MCF 10A (cell line): Measurements from ENCODE around the gene PARM1. TPM values are rescaled to one million over a fixed set of nuclear protein-coding genes. Genes with fewer than 3 reads are reported as not detected.

Experiments used
- BruUV-seq: library from RNA; stranded (reverse); fragments of 400-500 nt; replicated peaks from 2 replicates; lab custom pipeline; 2021; lab: Mats Ljungman, UMichigan
- CTCF ChIA-PET: fragments of 300-600 bp; sonication (Branson Sonifier 250); formaldehyde crosslinking; extraction: SDS; loops from one replicate; lab custom pipeline; 2021; ENCODE audit warnings: antibody characterized with exemption, inconsistent platforms; lab: Yijun Ruan, JAX
- POLR2A ChIA-PET: fragments of 300-600, 350-650 bp; sonication (Branson Sonifier 250); formaldehyde crosslinking; extraction: SDS; loops from one replicate; lab custom pipeline; 2020; ENCODE audit warnings: antibody characterized with exemption, inconsistent platforms; lab: Yijun Ruan, JAX
- DNase-seq: peaks from one replicate; pipeline ENCODE4 v3.0.0-alpha.2; 2018; ENCODE audit not compliant: unreplicated experiment
- H3K27ac Mint-ChIP-seq: one replicate; pipeline ENCODE4 v1.8.0; 2022; ENCODE audit warnings: mild to moderate bottlenecking, low read depth, mixed read lengths; ENCODE audit not compliant: unreplicated experiment
- H3K27me3 Mint-ChIP-seq: one replicate; pipeline ENCODE4 v1.8.0; 2022; ENCODE audit warnings: mixed read lengths; ENCODE audit not compliant: insufficient read depth, unreplicated experiment
- H3K36me3 Mint-ChIP-seq: one replicate; pipeline ENCODE4 v1.8.0; 2022; ENCODE audit warnings: mild to moderate bottlenecking, moderate library complexity, mixed read lengths; ENCODE audit not compliant: insufficient read depth, unreplicated experiment
- H3K4me1 Mint-ChIP-seq: one replicate; pipeline ENCODE4 v1.8.0; 2022; ENCODE audit warnings: mixed read lengths; ENCODE audit not compliant: insufficient read depth, unreplicated experiment
- H3K4me3 Mint-ChIP-seq: one replicate; pipeline ENCODE4 v1.8.0; 2022; ENCODE audit warnings: mild to moderate bottlenecking, moderate library complexity, mixed read lengths; ENCODE audit not compliant: unreplicated experiment
- H3K9me3 Mint-ChIP-seq: one replicate; pipeline ENCODE4 v1.8.0; 2022; ENCODE audit warnings: mixed read lengths; ENCODE audit not compliant: unreplicated experiment
- intact Hi-C: fragments of 100-400 bp; cut with micrococcal nuclease; formaldehyde crosslinking; loops from 2 replicates; pipeline ENCODE4 v1.14.1; 2022
- total RNA-seq: library from RNA; stranded (reverse); gene quantifications from 2 replicates; pipeline ENCODE4 v1.2.3, GENCODE V29; 2022
- TF ChIP-seq, protein P1 (sequence below): fragments of 200-600 bp; IDR thresholded peaks from one replicate; pipeline ENCODE4 v1.8.0; 2022; ENCODE audit warnings: antibody characterized with exemption, mild to moderate bottlenecking; ENCODE audit not compliant: unreplicated experiment

Gene PARM1
- total RNA-seq, 1 experiment from 2014 or later, result 0.58 TPM

GRCh38 chr4:74967324-74967723, 34.4 kb downstream of the PARM1 start:
- TF ChIP-seq, protein P1, sequence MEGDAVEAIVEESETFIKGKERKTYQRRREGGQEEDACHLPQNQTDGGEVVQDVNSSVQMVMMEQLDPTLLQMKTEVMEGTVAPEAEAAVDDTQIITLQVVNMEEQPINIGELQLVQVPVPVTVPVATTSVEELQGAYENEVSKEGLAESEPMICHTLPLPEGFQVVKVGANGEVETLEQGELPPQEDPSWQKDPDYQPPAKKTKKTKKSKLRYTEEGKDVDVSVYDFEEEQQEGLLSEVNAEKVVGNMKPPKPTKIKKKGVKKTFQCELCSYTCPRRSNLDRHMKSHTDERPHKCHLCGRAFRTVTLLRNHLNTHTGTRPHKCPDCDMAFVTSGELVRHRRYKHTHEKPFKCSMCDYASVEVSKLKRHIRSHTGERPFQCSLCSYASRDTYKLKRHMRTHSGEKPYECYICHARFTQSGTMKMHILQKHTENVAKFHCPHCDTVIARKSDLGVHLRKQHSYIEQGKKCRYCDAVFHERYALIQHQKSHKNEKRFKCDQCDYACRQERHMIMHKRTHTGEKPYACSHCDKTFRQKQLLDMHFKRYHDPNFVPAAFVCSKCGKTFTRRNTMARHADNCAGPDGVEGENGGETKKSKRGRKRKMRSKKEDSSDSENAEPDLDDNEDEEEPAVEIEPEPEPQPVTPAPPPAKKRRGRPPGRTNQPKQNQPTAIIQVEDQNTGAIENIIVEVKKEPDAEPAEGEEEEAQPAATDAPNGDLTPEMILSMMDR, result no peak
- H3K36me3 Mint-ChIP-seq, result no peaks in the 10 kb centered on the region
- ChIA-PET CTCF (no interaction called here), POLR2A (interaction anchor here (1.0 kb wide), 1 partner anchor 93 kb away, joined by 3 read pairs; no protein-coding TSS in a partner anchor)
- no peaks in the 10 kb centered on the region for H3K27me3 Mint-ChIP-seq
- intact Hi-C loops, result no loop called here
- H3K4me3 Mint-ChIP-seq, result no peak overlapping the region
- H3K4me1 Mint-ChIP-seq, result peaks cover 12% of the 10 kb centered on the region
- no TSS peak for BruUV-seq
- peak; percentile 42 for DNase-seq
- H3K27ac Mint-ChIP-seq, result no peak overlapping the region
- no peaks in the 10 kb centered on the region for H3K9me3 Mint-ChIP-seq

- Mint-ChIP-seq H3K27ac (no peak overlapping the region), H3K9me3 (no peaks in the 10 kb centered on the region), H3K4me1 (peaks cover 12% of the 10 kb centered on the region), H3K4me3 (no peak overlapping the region), H3K27me3 (no peaks in the 10 kb centered on the region), H3K36me3 (no peaks in the 10 kb centered on the region)
- ChIA-PET POLR2A (interaction anchor here (1.0 kb wide), 1 partner anchor 92 kb away, joined by 3 read pairs; no protein-coding TSS in a partner anchor), CTCF (interaction anchor here (1.4 kb wide), 1 partner anchor 322 kb away, joined by 3 read pairs; no protein-coding TSS in a partner anchor)
- intact Hi-C loops, result no loop called here
- BruUV-seq, result no TSS peak
- DNase-seq, result no peak
- TF ChIP-seq, protein P1, result no peak
These were observed 35.7 kb downstream of the PARM1 start for GRCh38 chr4:74968456-74969164.

DNA sequence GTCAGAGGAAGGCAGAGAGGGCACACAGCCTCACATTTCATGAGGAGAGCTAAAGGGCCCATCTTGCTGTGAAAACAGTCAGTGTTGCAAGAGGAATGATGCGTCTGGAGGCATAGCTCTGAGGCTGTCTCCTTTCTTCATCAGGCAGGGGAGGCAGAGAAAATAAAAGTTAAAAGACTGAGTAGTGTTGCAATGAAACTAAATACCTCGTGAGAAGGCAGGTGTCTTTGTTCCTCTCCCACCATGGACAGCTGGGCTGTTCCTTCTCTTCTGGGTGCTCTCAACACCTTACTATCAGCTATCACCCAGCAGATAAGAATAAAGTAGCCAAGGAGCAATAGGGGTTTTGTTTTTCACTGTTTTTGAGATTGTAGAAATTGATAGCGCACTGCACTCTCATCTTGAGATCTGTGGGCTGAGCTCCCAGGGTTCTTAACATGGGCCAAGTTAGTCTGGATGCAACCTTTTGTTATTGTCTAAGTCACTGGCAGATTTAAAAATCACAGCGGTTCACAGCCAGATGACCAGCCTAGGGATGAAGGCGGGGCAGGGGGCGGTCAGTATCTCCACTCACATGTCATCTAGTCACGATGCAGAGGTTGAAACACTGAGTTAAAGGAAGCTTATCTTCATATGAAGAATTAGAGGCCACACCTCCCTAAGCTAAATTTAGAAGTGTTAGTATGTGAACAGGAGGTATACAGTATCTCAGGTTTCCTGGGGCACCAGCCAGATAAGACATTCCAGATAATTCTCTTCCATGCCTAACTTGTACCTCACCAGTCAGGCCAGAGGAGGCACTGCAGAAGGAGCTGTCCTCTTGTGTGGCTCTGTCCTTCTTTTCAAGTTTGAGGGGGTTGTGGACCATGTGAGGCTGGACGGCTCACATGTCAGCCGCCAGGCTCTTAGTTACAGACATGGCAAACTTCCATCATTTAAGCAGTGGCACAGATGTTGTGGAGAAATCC, 36.9 kb downstream of the PARM1 start:
- no TSS peak for BruUV-seq
- Mint-ChIP-seq H3K36me3 (no peaks in the 10 kb centered on the region), H3K27me3 (no peaks in the 10 kb centered on the region), H3K4me1 (peaks cover 12% of the 10 kb centered on the region), H3K27ac (no peak overlapping the region), H3K4me3 (no peak overlapping the region), H3K9me3 (no peaks in the 10 kb centered on the region)
- TF ChIP-seq, protein P1, result no peak
- CTCF ChIA-PET, result interaction anchor here (0.6 to 1.4 kb wide), 4 partner anchors 27 to 602 kb away, joined by 3 to 4 read pairs (median 3); no protein-coding TSS in a partner anchor
- DNase-seq, result no peak
- POLR2A ChIA-PET, result interaction anchor here (0.9 kb wide), 1 partner anchor 14 kb away, joined by 3 read pairs; no protein-coding TSS in a partner anchor
- intact Hi-C loops, result no loop called here
